GM19239 (cell line): ENCODE results near the gene SPTBN1.

Experiments
- DNase-seq: peaks from one replicate; pipeline ENCODE4 v3.0.0; 2011; ENCODE audit warnings: low spot score; ENCODE audit not compliant: insufficient read length
- FAIRE-seq: peaks from 2 replicates; lab custom pipeline; 2011; peaks lifted over from hg19 to GRCh38; lab: Jason Lieb, UNC

SPTBN1 gene

DNA sequence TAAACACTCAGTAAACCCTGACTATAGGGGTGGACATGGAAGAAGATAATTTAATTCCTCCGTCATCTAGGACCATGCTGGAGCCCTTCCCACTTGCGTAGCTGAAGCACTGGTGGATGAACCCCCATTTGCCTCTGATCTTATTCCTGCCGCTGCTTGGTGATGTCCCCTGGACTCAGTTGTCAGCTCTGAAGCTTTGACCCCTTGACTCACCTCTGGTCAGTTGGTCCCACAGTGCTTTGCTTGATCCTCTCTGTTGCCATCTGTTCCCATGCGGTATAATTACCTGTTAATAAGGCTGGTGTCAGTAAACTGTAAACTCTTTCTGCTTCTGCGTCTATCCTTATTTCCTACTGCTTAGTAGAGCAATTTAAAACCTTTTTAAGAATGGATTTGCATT, 126.9 kb downstream of the SPTBN1 start:
- peak; percentile 81 for FAIRE-seq

GRCh38 chr2:54584598-54584997, 128.5 kb downstream of the SPTBN1 start:
- DNase-seq (no peak), FAIRE-seq (peak; percentile 47)

More for the DNA sequence above, 126.9 kb downstream of the SPTBN1 start:
- no peak for DNase-seq

DNA sequence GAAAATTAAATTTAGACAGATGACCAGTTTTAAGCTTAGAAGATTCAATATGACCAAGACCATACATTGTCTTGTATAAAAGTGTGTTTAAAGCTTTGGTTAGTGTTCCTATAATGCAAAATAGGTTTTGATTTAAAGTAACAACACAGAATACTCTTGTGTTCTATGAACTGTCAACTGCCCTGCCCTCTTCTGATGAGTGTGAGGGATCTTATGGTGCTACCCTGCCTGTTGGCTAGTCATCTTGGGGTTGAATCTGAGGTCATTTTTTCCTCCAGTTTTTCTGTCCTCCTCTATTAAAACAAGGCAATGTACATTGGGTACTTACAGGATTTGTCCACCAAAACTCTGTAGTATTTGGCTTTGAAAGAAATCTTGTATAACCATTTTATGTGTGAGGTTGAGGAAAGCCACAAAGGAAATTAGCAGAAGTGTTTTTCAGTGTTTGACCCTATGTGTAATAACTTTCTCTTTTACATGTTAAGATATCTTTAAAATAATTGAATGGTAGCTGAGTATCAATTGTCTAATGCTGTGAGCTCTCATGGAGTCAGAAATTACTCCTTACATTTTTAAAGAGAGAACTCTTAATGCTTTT, 129.1 kb downstream of the SPTBN1 start:
- FAIRE-seq, result peak; percentile 78
- no peak for DNase-seq

DNA sequence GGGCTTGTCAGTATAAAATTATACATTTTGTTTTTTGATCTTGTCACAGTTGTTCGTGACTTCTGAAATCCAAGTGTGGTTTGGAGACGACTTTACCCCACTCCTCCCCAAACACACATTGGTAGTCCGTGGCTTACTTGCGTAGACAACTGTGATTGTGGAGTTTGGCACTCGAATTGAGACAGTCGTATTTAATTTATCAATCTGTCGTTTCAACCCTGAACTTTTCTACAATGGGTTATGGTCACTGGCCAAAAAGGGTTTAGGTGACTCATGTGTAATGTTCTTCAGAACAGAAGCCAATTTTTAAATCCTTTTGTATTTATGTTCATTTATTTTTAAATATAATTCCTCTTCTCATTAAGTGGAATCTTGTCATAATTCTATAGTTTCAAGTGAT, 129.9 kb downstream of the SPTBN1 start:
- DNase-seq (no peak), FAIRE-seq (no peak)

GRCh38 chr2:54586494-54586893, 130.4 kb downstream of the SPTBN1 start:
- no peak for DNase-seq
- FAIRE-seq, result no peak

- DNase-seq (no peak), FAIRE-seq (no peak)
Measured at GRCh38 chr2:54587171-54588016, 131.3 kb downstream of the SPTBN1 start.

GRCh38 chr2:54588244-54588899, 132.2 kb downstream of the SPTBN1 start:
- no peak for DNase-seq
- FAIRE-seq, result peak; percentile 83

DNA sequence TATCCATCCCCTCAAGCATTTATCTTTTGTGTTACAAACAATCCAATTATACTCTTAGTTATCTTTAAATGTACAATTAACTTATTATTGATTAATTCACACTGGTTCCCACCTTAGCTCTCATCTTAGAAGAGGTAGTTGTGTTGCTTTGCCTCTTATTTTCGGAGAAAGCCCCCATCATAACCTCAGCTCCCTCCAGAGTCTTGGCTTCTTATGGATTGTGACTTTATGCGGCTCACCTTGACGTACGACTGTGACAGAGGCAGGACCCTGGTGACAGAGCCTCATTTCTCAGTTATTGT, 132.9 kb downstream of the SPTBN1 start:
- FAIRE-seq (no peak), DNase-seq (no peak)

- DNase-seq, result no peak
- FAIRE-seq, result peak; percentile 79
Measured at GRCh38 chr2:54589340-54590215, 133.5 kb downstream of the SPTBN1 start.

GRCh38 chr2:54590216-54591120, 134.3 kb downstream of the SPTBN1 start:
- peak; percentile 65 for FAIRE-seq
- DNase-seq, result no peak

- FAIRE-seq (no peak), DNase-seq (no peak)
Measured at GRCh38 chr2:54591551-54591950, 135.4 kb downstream of the SPTBN1 start.

- DNase-seq (no peak), FAIRE-seq (no peak)
Measured at GRCh38 chr2:54593249-54593648, 137.1 kb downstream of the SPTBN1 start.

- DNase-seq (no peak), FAIRE-seq (no peak)
Measured at GRCh38 chr2:54594048-54594447, 137.9 kb downstream of the SPTBN1 start.

- FAIRE-seq (no peak), DNase-seq (no peak)
Measured at GRCh38 chr2:54595161-54595803, 139.2 kb downstream of the SPTBN1 start.

DNA sequence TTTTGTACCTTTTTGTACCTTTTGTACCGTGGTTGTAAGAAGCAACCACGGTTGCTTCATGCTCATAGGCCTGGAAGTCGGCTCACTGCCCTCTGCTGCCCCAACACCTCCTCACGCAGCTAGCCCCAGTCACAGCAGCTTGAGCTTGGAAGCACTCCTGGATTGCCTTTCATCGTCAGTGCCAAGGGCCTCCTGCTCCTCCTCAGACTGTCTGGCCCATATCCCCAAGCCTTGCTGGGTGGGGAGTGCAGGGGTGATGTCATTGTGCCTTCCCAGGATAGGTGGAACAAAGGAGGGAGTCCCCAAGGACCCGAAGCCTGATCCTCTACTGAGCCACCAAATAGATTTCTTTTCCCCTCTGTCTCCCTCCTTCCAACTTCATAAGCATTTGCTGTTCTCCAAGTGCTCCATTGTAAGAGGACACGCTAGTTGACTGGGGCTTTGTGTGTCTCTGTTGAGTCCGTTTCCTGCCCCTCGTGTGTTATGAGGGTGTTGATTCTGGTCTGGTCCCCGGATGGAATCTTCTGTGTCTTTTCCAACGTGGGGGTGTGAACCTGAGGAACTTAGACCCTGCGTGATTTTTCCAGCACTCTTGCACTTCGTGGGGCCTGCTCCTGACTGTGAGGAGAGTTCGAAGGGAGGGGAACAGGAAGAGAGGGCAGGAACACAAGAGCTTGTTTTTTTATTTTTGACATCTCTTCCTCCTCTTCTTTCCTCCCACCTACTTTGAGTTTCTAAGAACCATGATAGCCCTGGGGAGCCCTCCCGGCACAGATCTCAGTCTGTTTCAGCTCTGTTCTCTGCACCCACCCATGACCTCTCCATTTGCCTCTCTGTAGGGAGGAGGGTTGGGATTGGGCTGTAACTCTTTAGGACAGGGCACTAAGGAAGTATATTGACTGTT, 140.1 kb downstream of the SPTBN1 start:
- FAIRE-seq (no peak), DNase-seq (no peak)

DNA sequence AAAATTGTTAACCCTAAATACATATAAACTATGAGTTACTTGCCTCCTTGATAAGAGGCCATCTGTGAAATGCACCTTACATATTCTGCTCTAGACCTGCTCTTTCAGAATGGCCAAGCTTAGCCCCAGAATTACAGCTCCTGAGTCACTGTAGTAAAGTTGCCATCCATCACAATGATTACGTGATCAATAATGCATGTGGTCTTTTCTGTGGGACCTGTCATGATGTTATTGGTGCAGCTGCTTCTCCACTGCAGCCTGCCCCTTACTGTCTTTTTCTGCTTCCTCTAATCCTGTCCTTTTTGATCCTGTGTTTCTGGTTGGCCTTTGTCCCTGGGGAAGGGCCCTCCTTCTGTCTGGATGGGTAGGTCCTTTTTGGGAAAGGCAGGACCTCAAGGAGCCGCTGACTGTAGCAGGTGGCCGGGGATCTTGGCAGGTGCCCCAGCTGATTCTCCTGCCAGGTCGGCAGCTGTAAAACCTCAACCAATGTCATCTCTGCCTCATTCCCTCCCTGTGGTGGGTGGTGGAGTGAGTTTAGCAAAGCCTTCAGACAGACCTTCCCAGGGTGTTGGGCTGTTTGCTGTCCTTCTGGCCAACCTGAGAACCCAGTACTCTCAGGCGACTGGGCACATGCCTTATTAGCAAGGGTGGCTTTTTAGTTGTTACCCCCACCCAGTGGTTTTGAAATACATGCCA, 141.2 kb downstream of the SPTBN1 start:
- FAIRE-seq (peak; percentile 28), DNase-seq (no peak)
